Measurements from ENCODE around the gene USP13. TPM values are rescaled to one million over a fixed set of nuclear protein-coding genes. Genes with fewer than 3 reads are reported as not detected.

The USP13 gene
- total and polyA plus RNA-seq, 2 donors (not counting 1 experiment from before 2014, with no cell fraction given) = 1.9 to 13.2 TPM

GRCh38 chr3:179606534-179607085 lies 46.2 kb upstream of the USP13 start:
- peak; percentile 58 for DNase-seq
- Mint-ChIP-seq H3K4me1 (peaks cover 55% of the 10 kb centered on the region), H3K27me3 (no peaks in the 10 kb centered on the region), H3K4me3 (peak overlapping the region; percentile 5), H3K9me3 (ENCODE audit: insufficient read depth) (no peaks in the 10 kb centered on the region), H3K27ac (peak overlapping the region; percentile 62)
- no CpG with 5 or more reads among the region's 4 CpGs for WGBS (ENCODE audit: insufficient coverage)
- Histone ChIP-seq H3K4me2 (replicated peaks; ENCODE audit: low read depth, low read length, poor library complexity, severe bottlenecking) (peak overlapping the region; percentile 13), H3K9ac (ENCODE audit: low read length) (no peak overlapping the region), H3K27me3 (replicated peaks in 1 of 4; ENCODE audit: control extremely low read depth in 1 of 4, control insufficient read depth in 3 of 4, insufficient read depth in 4 of 4, low read length in 3 of 4) (no peaks in the 10 kb centered on the region), H3K9me3 (ENCODE audit: control extremely low read depth in 1 of 3, control insufficient read depth in 2 of 3, insufficient read depth in 1 of 3, low read length in 2 of 3) (no peaks in the 10 kb centered on the region), H4K20me1 (ENCODE audit: control insufficient read depth, insufficient read depth, low read length, poor library complexity, severe bottlenecking) (no peaks in the 10 kb centered on the region), H3K79me2 (ENCODE audit: control insufficient read depth, insufficient read depth, low read length) (peaks cover 77% of the 10 kb centered on the region), H3K27ac (ENCODE audit: low read length in 2 of 2) (peak overlapping the region in 1 of 2 donors; percentile 60), H3K36me3 (replicated peaks in 1 of 2; ENCODE audit: control extremely low read depth in 1 of 2, control insufficient read depth in 1 of 2, extremely low read depth in 1 of 2, insufficient read depth in 2 of 2, low read length in 1 of 2) (peaks cover 0 to 3% of the 10 kb centered on the region in 2 experiments), H3K4me1 (ENCODE audit: control insufficient read depth in 2 of 2, insufficient read depth in 2 of 2, low read length in 2 of 2) (peaks cover 39 to 45% of the 10 kb centered on the region in 2 donors), H2AFZ (ENCODE audit: insufficient read depth, low read depth, low read length, poor library complexity, severe bottlenecking) (no peak overlapping the region), H3K4me3 (ENCODE audit: control extremely low read depth in 1 of 5, extremely low read depth in 1 of 5, insufficient read depth in 1 of 5, low read depth in 2 of 5, low read length in 4 of 5) (no peak overlapping the region)
- TF ChIP-seq CTCF (IDR thresholded peaks at IDR 0.05) = no peak
- no peak for TF ChIP-seq EZH2 (IDR thresholded peaks at IDR 0.05; ENCODE audit: borderline replicate concordance, insufficient read depth, low read depth, low read length, poor library complexity, severe bottlenecking)
- POLR2A ChIA-PET = no interaction called here
- intact Hi-C loops (cut with micrococcal nuclease) = no loop called here
- ATAC-seq (ENCODE audit: low read depth) = no peak
- CTCF ChIA-PET = interaction anchor here (1.0 kb wide), 2 partner anchors 38 to 46 kb away, joined by 3 read pairs; partner anchors contain the start of gene USP13

GRCh38 chr3:179608931-179609720 lies 43.7 kb upstream of the USP13 start:
- Histone ChIP-seq H3K4me2 (replicated peaks; ENCODE audit: low read depth, low read length, poor library complexity, severe bottlenecking) (peak overlapping the region; percentile 48), H3K9ac (ENCODE audit: low read length) (peak overlapping the region; percentile 16)

More at GRCh38 chr3:179608931-179609720, 43.7 kb upstream of the USP13 start:
- WGBS (ENCODE audit: insufficient coverage) = 17% methylated on average over 2 of the region's 6 CpGs
- intact Hi-C loops (cut with micrococcal nuclease) = loop anchor here (1.0 kb wide), 1 partner anchor 44 kb away; the partner anchor contains the start of gene USP13
- POLR2A ChIA-PET = no interaction called here
- DNase-seq = peak; percentile 53
- peak overlapping the region; percentile 52 to 81 for H3K27ac ChIP-seq (ENCODE audit: low read length in 2 of 2)
- H4K20me1 ChIP-seq (ENCODE audit: control insufficient read depth, insufficient read depth, low read length, poor library complexity, severe bottlenecking) = no peaks in the 10 kb centered on the region
- CTCF ChIA-PET = interaction anchor here (1.7 kb wide), 1 partner anchor 41 kb away, joined by 6 read pairs; no protein-coding TSS in a partner anchor
- Mint-ChIP-seq H3K27ac (peak overlapping the region; percentile 69), H3K27me3 (no peaks in the 10 kb centered on the region), H3K4me3 (peak overlapping the region; percentile 50), H3K9me3 (ENCODE audit: insufficient read depth) (no peaks in the 10 kb centered on the region), H3K4me1 (peaks cover 53% of the 10 kb centered on the region)
- H3K36me3 ChIP-seq (replicated peaks in 1 of 2; ENCODE audit: control extremely low read depth in 1 of 2, control insufficient read depth in 1 of 2, extremely low read depth in 1 of 2, insufficient read depth in 2 of 2, low read length in 1 of 2) = no peaks in the 10 kb centered on the region
- no peak for TF ChIP-seq CTCF (IDR thresholded peaks at IDR 0.05)
- TF ChIP-seq EZH2 (IDR thresholded peaks at IDR 0.05; ENCODE audit: borderline replicate concordance, insufficient read depth, low read depth, low read length, poor library complexity, severe bottlenecking) = no peak
- H3K4me1 ChIP-seq (ENCODE audit: control insufficient read depth in 2 of 2, insufficient read depth in 2 of 2, low read length in 2 of 2) = peaks cover 35 to 36% of the 10 kb centered on the region in 2 donors
- peak overlapping the region; percentile 53 for H2AFZ ChIP-seq (ENCODE audit: insufficient read depth, low read depth, low read length, poor library complexity, severe bottlenecking)
- H3K4me3 ChIP-seq (ENCODE audit: control extremely low read depth in 1 of 5, extremely low read depth in 1 of 5, insufficient read depth in 1 of 5, low read depth in 2 of 5, low read length in 4 of 5) = no peak overlapping the region
- H3K27me3 ChIP-seq (replicated peaks in 1 of 4; ENCODE audit: control extremely low read depth in 1 of 4, control insufficient read depth in 3 of 4, insufficient read depth in 4 of 4, low read length in 3 of 4) = no peaks in the 10 kb centered on the region
- ATAC-seq (ENCODE audit: low read depth) = peak; percentile 16
- H3K79me2 ChIP-seq (ENCODE audit: control insufficient read depth, insufficient read depth, low read length) = peaks cover 77% of the 10 kb centered on the region
- H3K9me3 ChIP-seq (ENCODE audit: control extremely low read depth in 1 of 3, control insufficient read depth in 2 of 3, insufficient read depth in 1 of 3, low read length in 2 of 3) = no peaks in the 10 kb centered on the region
